ENCODE data around the gene NT5DC2. TPM values are rescaled to one million over a fixed set of nuclear protein-coding genes. Genes with fewer than 3 reads are reported as not detected.

The NT5DC2 gene
- total and polyA plus RNA-seq, 10 of the 15 experiments (the other 5 are each of a cell fraction or from before 2014, with no cell fraction given) = 21.6 to 135 (median 66.8) TPM

- no TSS peak for BruUV-seq (replicated peaks)
- Histone ChIP-seq H3K9me3 (replicated peaks; ENCODE audit: control insufficient read depth, insufficient read depth, low read length) (no peaks in the 10 kb centered on the region), H3K4me1 (ENCODE audit: control insufficient read depth, insufficient read depth, low read length) (no peaks in the 10 kb centered on the region), H3K27me3 (replicated peaks in 1 of 2; ENCODE audit: control insufficient read depth in 2 of 2, insufficient read depth in 2 of 2, low read length in 1 of 2) (no peaks in the 10 kb centered on the region), H3K36me3 (ENCODE audit: control insufficient read depth in 2 of 2, insufficient read depth in 2 of 2, low read length in 1 of 2) (peaks cover 28% of the 10 kb centered on the region in 2 experiments), H3K4me2 (ENCODE audit: control insufficient read depth, insufficient read depth) (no peak overlapping the region), H4K20me1 (ENCODE audit: control insufficient read depth, insufficient read depth) (no peaks in the 10 kb centered on the region), H2AFZ (ENCODE audit: control insufficient read depth, low read depth, low read length) (no peak overlapping the region), H3K9ac (ENCODE audit: control insufficient read depth, insufficient read depth, low read length) (no peak overlapping the region), H3K4me3 (no peak overlapping the region), H3K79me2 (ENCODE audit: control insufficient read depth, insufficient read depth, low read length) (no peaks in the 10 kb centered on the region), H3K27ac (ENCODE audit: control insufficient read depth, insufficient read depth) (no peak overlapping the region)
- FAIRE-seq (no peak), ATAC-seq (no peak), DNase-seq (ENCODE audit: low read depth, low spot score) (no peak)
- intact Hi-C loops (cut with micrococcal nuclease; ENCODE audit: unreplicated experiment) = no loop called here
- ChIA-PET POLR2A (no interaction called here), RAD21 (ENCODE audit: unreplicated experiment) (no interaction called here), CTCF (interaction anchor here (0.6 kb wide), 1 partner anchor 12 kb away, joined by 3 read pairs; no protein-coding TSS in a partner anchor), SMC1A (ENCODE audit: uncharacterized antibody, unreplicated experiment) (no interaction called here)
- TF ChIP-seq CTCF (IDR thresholded peaks at IDR 0.05 in 2 of 3, conservative IDR thresholded peaks at IDR 0.05 in 1 of 3; ENCODE audit: control insufficient read depth in 2 of 3, extremely low read depth in 1 of 3, insufficient read depth in 1 of 3, low read depth in 3 of 3, low read length in 3 of 3) = peak; percentile 9 to 38 (median 31); a peak in 3 of 6 replicates
- no peak for TF ChIP-seq BCLAF1 (IDR thresholded peaks at IDR 0.05)
- TF ChIP-seq ZNF217 (IDR thresholded peaks at IDR 0.05) = no peak
- TF ChIP-seq CHD1 (IDR thresholded peaks at IDR 0.05; ENCODE audit: low read depth, low read length) = no peak
- TF ChIP-seq FOXK2 (IDR thresholded peaks at IDR 0.05) = no peak
- TF ChIP-seq ZZZ3 (IDR thresholded peaks at IDR 0.05; ENCODE audit: control insufficient read depth, insufficient read length, low read depth) = no peak
- no peak for TF ChIP-seq SMAD5 (IDR thresholded peaks at IDR 0.05; ENCODE audit: low read depth)
- no peak for TF ChIP-seq BRCA1 (IDR thresholded peaks at IDR 0.05; ENCODE audit: low read depth, low read length)
- TF ChIP-seq CHD2 (IDR thresholded peaks at IDR 0.05; ENCODE audit: borderline replicate concordance, low read depth, low read length) = no peak
- 92% methylated on average over 23 of the region's 23 CpGs for WGBS (ENCODE audit: insufficient coverage, insufficient replicate concordance, low lambda C conversion rate, missing lambda C conversion rate)
- in situ Hi-C loops (cut with MboI) = no loop called here
Observed at GRCh38 chr3:52481819-52482521, 51.7 kb downstream of the NT5DC2 start.
